Ishikawa (cell line): ENCODE results near the gene ANKRD34A.

ENCODE experiments used
- CEBPB ChIP-seq: IDR thresholded peaks from 2 replicates; pipeline ENCODE4 v1.6.1; 2012
- CREB1 ChIP-seq: IDR thresholded peaks from 2 replicates; pipeline ENCODE4 v1.6.1; 2012; ENCODE audit warnings: low read depth
- EGR1 ChIP-seq: IDR thresholded peaks from 2 replicates; pipeline ENCODE4 v1.6.1; 2012
- EP300 ChIP-seq: IDR thresholded peaks from 2 replicates; pipeline ENCODE4 v1.6.1; 2012; ENCODE audit warnings: borderline replicate concordance
- FOXM1 ChIP-seq: IDR thresholded peaks from 2 replicates; pipeline ENCODE4 v1.6.1; 2012; ENCODE audit warnings: low read depth, borderline replicate concordance
- MAX ChIP-seq: IDR thresholded peaks from 2 replicates; pipeline ENCODE4 v1.6.1; 2012
- NFIC ChIP-seq: IDR thresholded peaks from 2 replicates; pipeline ENCODE4 v1.6.1; 2012
- RAD21 ChIP-seq: IDR thresholded peaks from 2 replicates; pipeline ENCODE4 v1.6.1; 2012; ENCODE audit warnings: low read depth
- REST ChIP-seq: IDR thresholded peaks from 2 replicates; pipeline ENCODE4 v1.6.1; 2012; ENCODE audit warnings: low read depth, mild to moderate bottlenecking
- TAF1 ChIP-seq: IDR thresholded peaks from 2 replicates; pipeline ENCODE4 v1.6.1; 2012; ENCODE audit warnings: low read depth, mild to moderate bottlenecking
- TCF12 ChIP-seq: IDR thresholded peaks from 2 replicates; pipeline ENCODE4 v1.6.1; 2012; ENCODE audit warnings: low read depth
- TEAD4 ChIP-seq: IDR thresholded peaks from 2 replicates; pipeline ENCODE4 v1.6.1; 2012
- USF1 ChIP-seq: IDR thresholded peaks from 2 replicates; pipeline ENCODE4 v1.6.1; 2012
- YY1 ChIP-seq: IDR thresholded peaks from 2 replicates; pipeline ENCODE4 v1.6.1; 2012; ENCODE audit warnings: low read depth
- ZBTB7A ChIP-seq: IDR thresholded peaks from 2 replicates; pipeline ENCODE4 v1.6.1; 2012; ENCODE audit warnings: low read depth

Gene ANKRD34A

GRCh38 chr1:145959333-145959732 lies 5.0 kb downstream of the ANKRD34A start:
- TF ChIP-seq EP300 (no peak), YY1 (no peak), TEAD4 (no peak), MAX (no peak), RAD21 (no peak), CEBPB (no peak), TAF1 (no peak), EGR1 (no peak), TCF12 (no peak), NFIC (no peak), USF1 (no peak), CREB1 (no peak), REST (no peak), FOXM1 (no peak), ZBTB7A (no peak)

- no peak for TF ChIP-seq EP300
- TF ChIP-seq ZBTB7A, result no peak
- no peak for TF ChIP-seq REST
- TF ChIP-seq TCF12, result no peak
Observed at GRCh38 chr1:145958734-145959133, 5.6 kb downstream of the ANKRD34A start.

GRCh38 chr1:145957443-145958319 lies 6.7 kb downstream of the ANKRD34A start, which contains the start of gene LIX1L:
Gene LIX1L, minus strand, starts transcription at chr1:145958017. Its CDS starts 90 bp downstream, at chr1:145957927.
- TF ChIP-seq TAF1 (0 out of 2 replicates have a peak, but pooled peaks have one; percentile 14), TEAD4 (no peak), MAX (peak; percentile 65; the same call in 1 of the 2 replicates), NFIC (peak; percentile 60), YY1 (0 out of 2 replicates have a peak, but pooled peaks have one; percentile 14), TCF12 (peak; percentile 24; the same call in 1 of the 2 replicates), EGR1 (0 out of 2 replicates have a peak, but pooled peaks have one; percentile 8), EP300 (no peak)

GRCh38 chr1:145956781-145957442 lies 7.5 kb downstream of the ANKRD34A start:
- no peak for TF ChIP-seq CREB1
- TF ChIP-seq FOXM1, result no peak
- TF ChIP-seq USF1, result no peak
- TF ChIP-seq YY1, result no peak
- no peak for TF ChIP-seq TAF1

GRCh38 chr1:145956361-145956760 lies 8.0 kb downstream of the ANKRD34A start:
- TF ChIP-seq NFIC, result no peak
- TF ChIP-seq RAD21, result no peak

- TF ChIP-seq EGR1 (no peak), RAD21 (no peak), NFIC (no peak), USF1 (no peak), EP300 (no peak), YY1 (no peak), MAX (no peak), TAF1 (no peak), REST (no peak), FOXM1 (no peak), ZBTB7A (no peak), TCF12 (no peak), CREB1 (no peak), TEAD4 (no peak), CEBPB (no peak)
Observed at GRCh38 chr1:145955436-145955835, 8.9 kb downstream of the ANKRD34A start.
